Endothelial cell of umbilical vein (primary cell): Measurements from ENCODE around the gene TRDN.

Experiments used
- CTCF ChIP-seq, 2 donors: IDR thresholded peaks; 1 replicate in 1 of 2; 2 replicates in 1 of 2; pipeline ENCODE4 v1.5.1; 2011; ENCODE audit warnings: low read length in 2 of 2, mild to moderate bottlenecking in 2 of 2, moderate library complexity in 2 of 2, control low read depth in 1 of 2, inconsistent platforms in 1 of 2, low read depth in 1 of 2; ENCODE audit not compliant: insufficient read depth in 1 of 2; ENCODE audit errors: extremely low read depth in 1 of 2
- EZH2 ChIP-seq: IDR thresholded peaks from 2 replicates; pipeline ENCODE4 v1.6.1; 2012; ENCODE audit warnings: borderline replicate concordance, low read depth, mild to moderate bottlenecking, moderate library complexity, low read length, inconsistent platforms; ENCODE audit not compliant: severe bottlenecking
- MYC ChIP-seq: IDR thresholded peaks from one replicate; pipeline ENCODE4 v1.6.1; 2011; ENCODE audit warnings: mild to moderate bottlenecking, low read depth, low read length
- POLR2A ChIP-seq: IDR thresholded peaks from 2 replicates; pipeline ENCODE4 v1.6.1; 2012; ENCODE audit warnings: low read depth, mild to moderate bottlenecking, control low read depth, low read length
- POLR2AphosphoS5 ChIP-seq: IDR thresholded peaks from 2 replicates; pipeline ENCODE4 v1.6.1; 2012; ENCODE audit warnings: low read depth, mild to moderate bottlenecking, control low read depth, low read length, moderate library complexity; ENCODE audit not compliant: insufficient read depth

- TF ChIP-seq CTCF (IDR thresholded peaks at IDR 0.05; ENCODE audit: extremely low read depth in 1 of 2, insufficient read depth in 1 of 2, low read depth in 1 of 2, low read length in 2 of 2) (no peak), POLR2AphosphoS5 (no peak), POLR2A (no peak), EZH2 (no peak), MYC (no peak)
Observed at GRCh38 chr6:123507582-123507981, 129.2 kb downstream of the TRDN start.
